ENCODE data around the gene ADM5.
"Not testable (repeated sequence)": the region's sequence is repeated elsewhere in the genome, so short reads cannot be mapped to it uniquely, and the experiment has no call there.

ADM5 gene

GRCh38 chr19:49716154-49716553, 26.8 kb downstream of the ADM5 start:
- TF ChIP-seq CTCF (IDR thresholded peaks at IDR 0.05; ENCODE audit: low read depth, low read length), result no peak
- Histone ChIP-seq H3K4me3 (ENCODE audit: low read depth, low read length) (no peak overlapping the region), H3K27ac (no peak overlapping the region), H3K36me3 (peaks cover 11% of the 10 kb centered on the region), H3K27me3 (ENCODE audit: insufficient read depth, low read depth, severe bottlenecking) (no peaks in the 10 kb centered on the region), H3K9me3 (ENCODE audit: severe bottlenecking) (peaks cover 3% of the 10 kb centered on the region)
- no peak for DNase-seq

- Histone ChIP-seq H3K4me3 (ENCODE audit: low read depth, low read length) (no peak overlapping the region), H3K27ac (no peak overlapping the region), H3K36me3 (peaks cover 4% of the 10 kb centered on the region)
Observed at GRCh38 chr19:49718511-49718910, 29.1 kb downstream of the ADM5 start.

GRCh38 chr19:49718991-49719390, 29.6 kb downstream of the ADM5 start:
- no peak for DNase-seq
- H3K27me3 ChIP-seq (ENCODE audit: insufficient read depth, low read depth, severe bottlenecking), result no peaks in the 10 kb centered on the region
- no peaks in the 10 kb centered on the region for H3K36me3 ChIP-seq
- no peak overlapping the region for H3K27ac ChIP-seq
- no peak for TF ChIP-seq CTCF (IDR thresholded peaks at IDR 0.05; ENCODE audit: low read depth, low read length)
- peaks cover 3% of the 10 kb centered on the region for H3K9me3 ChIP-seq (ENCODE audit: severe bottlenecking)
- no peak overlapping the region for H3K4me3 ChIP-seq (ENCODE audit: low read depth, low read length)

More at GRCh38 chr19:49718511-49718910, 29.1 kb downstream of the ADM5 start:
- no peak for TF ChIP-seq CTCF (IDR thresholded peaks at IDR 0.05; ENCODE audit: low read depth, low read length)
- DNase-seq, result no peak
- H3K27me3 ChIP-seq (ENCODE audit: insufficient read depth, low read depth, severe bottlenecking), result no peaks in the 10 kb centered on the region
- peaks cover 3% of the 10 kb centered on the region for H3K9me3 ChIP-seq (ENCODE audit: severe bottlenecking)

GRCh38 chr19:49719420-49719819, 30.0 kb downstream of the ADM5 start:
- H3K9me3 ChIP-seq (ENCODE audit: severe bottlenecking); H3K27me3 ChIP-seq (ENCODE audit: insufficient read depth, low read depth, severe bottlenecking); DNase-seq; H3K27ac ChIP-seq; H3K4me3 ChIP-seq (ENCODE audit: low read depth, low read length); H3K36me3 ChIP-seq: not testable (repeated sequence)

- peaks cover 4% of the 10 kb centered on the region for H3K9me3 ChIP-seq (ENCODE audit: severe bottlenecking)
- TF ChIP-seq CTCF (IDR thresholded peaks at IDR 0.05; ENCODE audit: low read depth, low read length), result no peak
- H3K36me3 ChIP-seq, result no peaks in the 10 kb centered on the region
- no peak overlapping the region for H3K27ac ChIP-seq
- H3K27me3 ChIP-seq (ENCODE audit: insufficient read depth, low read depth, severe bottlenecking), result no peaks in the 10 kb centered on the region
- DNase-seq, result no peak
- H3K4me3 ChIP-seq (ENCODE audit: low read depth, low read length), result no peak overlapping the region
Observed at GRCh38 chr19:49727217-49728030, 38.0 kb downstream of the ADM5 start.

- no peak for DNase-seq
- H3K27me3 ChIP-seq (ENCODE audit: insufficient read depth, low read depth, severe bottlenecking), result no peaks in the 10 kb centered on the region
- H3K9me3 ChIP-seq (ENCODE audit: severe bottlenecking), result peaks cover 4% of the 10 kb centered on the region
- no peak for TF ChIP-seq CTCF (IDR thresholded peaks at IDR 0.05; ENCODE audit: low read depth, low read length)
- H3K27ac ChIP-seq, result no peak overlapping the region
- no peak overlapping the region for H3K4me3 ChIP-seq (ENCODE audit: low read depth, low read length)
- H3K36me3 ChIP-seq, result no peaks in the 10 kb centered on the region
Observed at GRCh38 chr19:49730166-49730565, 40.8 kb downstream of the ADM5 start.

Measured in WERI-Rb-1 (cell line).